Activated CD8-positive, alpha-beta memory T cell treated with anti-CD3 and anti-CD28 coated beads for 48 hours (primary cell): ENCODE measurements around the gene RIPOR3.
"Not testable (repeated sequence)": the region's sequence is repeated elsewhere in the genome, so short reads cannot be mapped to it uniquely, and the experiment has no call there.

Source experiments
- DNase-seq, 3 experiments: peaks; one replicate each; pipeline ENCODE4 v3.0.0-alpha.2; 2020; ENCODE audit warnings: low read depth in 2 of 3, low spot score in 2 of 3

RIPOR3 gene

GRCh38 chr20:50610212-50610718, 81.1 kb downstream of the RIPOR3 start:
- no peak for DNase-seq

GRCh38 chr20:50609438-50609989, 81.8 kb downstream of the RIPOR3 start:
- no peak for DNase-seq

GRCh38 chr20:50608750-50609104, 82.6 kb downstream of the RIPOR3 start:
- DNase-seq, result no peak

GRCh38 chr20:50607850-50608749, 83.2 kb downstream of the RIPOR3 start:
- no peak for DNase-seq

- no peak for DNase-seq
Measured at GRCh38 chr20:50607436-50607835, 83.9 kb downstream of the RIPOR3 start.

GRCh38 chr20:50605136-50605535, 86.2 kb downstream of the RIPOR3 start:
- DNase-seq, result no peak

GRCh38 chr20:50604451-50604850, 86.9 kb downstream of the RIPOR3 start:
- DNase-seq, result no peak

- DNase-seq, result no peak
Measured at GRCh38 chr20:50602432-50603088, 88.8 kb downstream of the RIPOR3 start.

GRCh38 chr20:50601511-50602431, 89.6 kb downstream of the RIPOR3 start:
- no peak for DNase-seq

GRCh38 chr20:50600281-50600895, 91.0 kb downstream of the RIPOR3 start:
- DNase-seq, result no peak

- not testable (repeated sequence) for DNase-seq
Measured at GRCh38 chr20:50598768-50599167, 92.6 kb downstream of the RIPOR3 start.

GRCh38 chr20:50598074-50598473, 93.3 kb downstream of the RIPOR3 start:
- DNase-seq, result no peak

- DNase-seq, result no peak
Measured at GRCh38 chr20:50597406-50597969, 93.9 kb downstream of the RIPOR3 start.

GRCh38 chr20:50596694-50597021, 94.7 kb downstream of the RIPOR3 start:
- no peak for DNase-seq

- no peak for DNase-seq
Measured at GRCh38 chr20:50595988-50596693, 95.2 kb downstream of the RIPOR3 start.

- DNase-seq, result no peak
Measured at GRCh38 chr20:50595433-50595895, 95.9 kb downstream of the RIPOR3 start.

- no peak for DNase-seq
Measured at GRCh38 chr20:50594591-50595432, 96.5 kb downstream of the RIPOR3 start.

GRCh38 chr20:50594231-50594590, 97.1 kb downstream of the RIPOR3 start:
- no peak for DNase-seq

GRCh38 chr20:50593005-50593335, 98.4 kb downstream of the RIPOR3 start:
- no peak for DNase-seq
